Lower lobe of right lung (tissue), 2 donors: ENCODE results near the gene PHKG2. TPM values are rescaled to one million over a fixed set of nuclear protein-coding genes. Genes with fewer than 3 reads are reported as not detected.

Source experiments
- ATAC-seq, 2 donors: fragments of 200-7000 bp; cut with Tn5 transposase; one replicate each; pipeline ENCODE4 v1.9.1; 2020 to 2022; ENCODE audit warnings: mild to moderate bottlenecking in 2 of 2, moderate library complexity in 2 of 2
- DNase-seq: peaks from one replicate; pipeline ENCODE4 v3.0.0-alpha.2; 2020
- H3K27ac ChIP-seq: fragments of 200-600 bp; one replicate; pipeline ENCODE4 v1.8.0; 2022
- H3K27me3 ChIP-seq: fragments of 200-600 bp; one replicate; pipeline ENCODE4 v1.8.0; 2022; ENCODE audit warnings: low read depth
- H3K36me3 ChIP-seq: fragments of 200-600 bp; one replicate; pipeline ENCODE4 v1.8.0; 2022; ENCODE audit warnings: mild to moderate bottlenecking
- H3K4me1 ChIP-seq: fragments of 200-600 bp; one replicate; pipeline ENCODE4 v1.8.0; 2022
- H3K4me3 ChIP-seq: fragments of 200-600 bp; one replicate; pipeline ENCODE4 v1.8.0; 2022; ENCODE audit warnings: mild to moderate bottlenecking
- H3K9me3 ChIP-seq: fragments of 200-600 bp; one replicate; pipeline ENCODE4 v1.8.0; 2022
- CTCF ChIP-seq: fragments of 200-600 bp; IDR thresholded peaks from one replicate; pipeline ENCODE4 v1.8.0; 2022; ENCODE audit warnings: antibody characterized with exemption, mild to moderate bottlenecking
- intact Hi-C: fragments of 100-400 bp; cut with DNase I; formaldehyde crosslinking; loops from one replicate; pipeline ENCODE4 v1.11.0; 2022
- total RNA-seq: library from RNA; stranded (reverse); fragmentation: NEBNext Ultra II Directional; extraction: Animal tissue kit (Norgen Biotek cat#: 25700); gene quantifications from one replicate; pipeline ENCODE4 v1.2.1, GENCODE V29; 2021
- donor health status: DM: no; HTN: yes; CAD: no; lungs with severe emphysema.

Gene PHKG2
- total RNA-seq, 1 donor from 2014 or later, result 25.5 TPM

GRCh38 chr16:30787613-30788378 is 39.6 kb downstream of the PHKG2 start:
- DNase-seq (no peak), ATAC-seq (no peak)
- Histone ChIP-seq H3K36me3 (peaks cover 10% of the 10 kb centered on the region), H3K4me1 (peaks cover 22% of the 10 kb centered on the region), H3K27me3 (no peaks in the 10 kb centered on the region), H3K27ac (peak overlapping the region; percentile 86), H3K9me3 (no peaks in the 10 kb centered on the region), H3K4me3 (peak overlapping the region; percentile 74)
- no peak for TF ChIP-seq CTCF
- intact Hi-C loops, result no loop called here

- no peak for DNase-seq
- intact Hi-C loops, result no loop called here
- no peak for TF ChIP-seq CTCF
These were observed 45.4 kb downstream of the PHKG2 start for GRCh38 chr16:30793508-30794069.

GRCh38 chr16:30794634-30795033 is 46.4 kb downstream of the PHKG2 start:
- intact Hi-C loops, result no loop called here
- H3K4me3 ChIP-seq, result no peak overlapping the region

More at GRCh38 chr16:30793508-30794069, 45.4 kb downstream of the PHKG2 start:
- Histone ChIP-seq H3K27me3 (no peaks in the 10 kb centered on the region), H3K27ac (no peak overlapping the region), H3K36me3 (no peaks in the 10 kb centered on the region), H3K4me3 (no peak overlapping the region), H3K9me3 (no peaks in the 10 kb centered on the region), H3K4me1 (no peaks in the 10 kb centered on the region)
- ATAC-seq, result no peak

GRCh38 chr16:30797670-30798309 is 49.6 kb downstream of the PHKG2 start:
- Histone ChIP-seq H3K4me1 (no peaks in the 10 kb centered on the region), H3K27ac (no peak overlapping the region), H3K9me3 (no peaks in the 10 kb centered on the region), H3K36me3 (no peaks in the 10 kb centered on the region), H3K4me3 (no peak overlapping the region), H3K27me3 (no peaks in the 10 kb centered on the region)
- intact Hi-C loops, result no loop called here
- DNase-seq, result no peak
- no peak for TF ChIP-seq CTCF
- no peak for ATAC-seq

More at GRCh38 chr16:30794634-30795033, 46.4 kb downstream of the PHKG2 start:
- DNase-seq (no peak), ATAC-seq (no peak)
- no peaks in the 10 kb centered on the region for H3K27me3 ChIP-seq
- no peaks in the 10 kb centered on the region for H3K4me1 ChIP-seq
- no peak overlapping the region for H3K27ac ChIP-seq
- no peaks in the 10 kb centered on the region for H3K9me3 ChIP-seq
- no peaks in the 10 kb centered on the region for H3K36me3 ChIP-seq
- TF ChIP-seq CTCF, result no peak

Other genes starting within 250 kb of the PHKG2 start
- gene ZNF768, start 221.9 kb upstream of the PHKG2 start, total RNA-seq, result 24.9 TPM
- gene ZNF747, start 213.6 kb upstream of the PHKG2 start, total RNA-seq, result 9.3 TPM
- 8.4 TPM for gene ZNF764, start 190.1 kb upstream of the PHKG2 start, total RNA-seq
- gene ZNF688, start 176.7 kb upstream of the PHKG2 start, total RNA-seq, result 13.5 TPM
- gene ZNF785, start 162.7 kb upstream of the PHKG2 start, total RNA-seq, result 16.2 TPM
- 7.7 TPM for gene ZNF689, start 138.0 kb upstream of the PHKG2 start, total RNA-seq
- gene PRR14, start 97.5 kb upstream of the PHKG2 start, total RNA-seq, result 46.3 TPM
- 68.6 TPM for gene FBRS, start 90.0 kb upstream of the PHKG2 start, total RNA-seq
- gene SRCAP, start 49.3 kb upstream of the PHKG2 start, total RNA-seq, result 73.8 TPM
- gene CFAP119, start 13.6 kb downstream of the PHKG2 start, total RNA-seq, result 11.1 TPM
- 95.9 TPM for gene RNF40, start 13.9 kb downstream of the PHKG2 start, total RNA-seq
- gene ZNF629, start 38.8 kb downstream of the PHKG2 start, total RNA-seq, result 11.9 TPM
- gene BCL7C, start 145.7 kb downstream of the PHKG2 start, total RNA-seq, result 23.3 TPM
- gene CTF1, start 148.2 kb downstream of the PHKG2 start, total RNA-seq, result 10.3 TPM
- gene FBXL19, start 175.1 kb downstream of the PHKG2 start, total RNA-seq, result 14.5 TPM
- 30.2 TPM for gene ORAI3, start 200.6 kb downstream of the PHKG2 start, total RNA-seq
- gene SETD1A, start 209.3 kb downstream of the PHKG2 start, total RNA-seq, result 15.0 TPM
- 23.6 TPM for gene HSD3B7, start 236.8 kb downstream of the PHKG2 start, total RNA-seq